Smooth muscle cell of the brain vasculature (primary cell): ENCODE data around the gene IQCB1.
"Not testable (repeated sequence)": the region's sequence is repeated elsewhere in the genome, so short reads cannot be mapped to it uniquely, and the experiment has no call there.

ENCODE experiments used
- DNase-seq: peaks from one replicate; pipeline ENCODE4 v3.0.0-alpha.2; 2012; ENCODE audit warnings: low read depth, low spot score

Gene IQCB1

DNA sequence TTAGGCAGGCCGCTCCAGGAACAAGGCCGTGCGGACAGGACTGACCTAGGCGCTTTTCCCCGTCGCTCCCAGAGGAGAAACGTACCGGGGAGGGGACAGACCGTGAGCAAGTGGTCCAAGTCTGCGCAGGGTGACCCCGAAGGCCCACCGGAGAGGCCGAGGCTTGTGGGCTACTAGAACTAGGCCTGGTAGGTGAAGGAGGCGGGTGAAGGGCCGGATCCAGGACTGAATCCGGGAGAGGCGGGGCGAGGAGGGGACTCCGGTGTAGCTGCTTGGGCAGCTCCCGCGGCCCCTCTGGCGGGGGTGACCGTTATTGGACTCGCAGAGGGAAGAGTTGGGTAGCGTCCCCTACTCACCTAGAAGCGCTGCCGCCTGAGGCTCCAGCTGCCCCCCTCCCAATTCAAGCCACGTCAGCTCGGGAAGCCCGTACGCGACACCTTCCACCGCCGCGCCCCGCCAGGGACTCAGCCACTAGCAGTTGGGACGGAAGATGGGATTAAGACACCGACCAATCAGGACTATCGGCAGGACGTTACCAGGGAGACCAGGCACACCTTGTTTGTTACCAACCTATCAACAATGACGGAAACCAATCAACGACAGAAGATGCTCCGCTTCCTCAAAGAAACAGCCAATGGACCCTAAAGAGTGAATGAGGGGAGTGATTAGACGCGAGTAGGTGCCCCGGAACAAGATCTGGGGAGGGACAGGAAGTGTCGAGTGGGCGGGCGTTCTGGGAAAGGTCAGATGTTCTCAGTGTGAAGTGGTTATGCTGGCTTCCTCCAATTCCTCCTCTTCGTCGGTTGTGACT lies 85.4 kb downstream of the IQCB1 start, which contains the start of gene GOLGB1:
GOLGB1 (minus strand) TSS at position 466 of the 811 bp plus-strand sequence. CDS start 18,770 bp downstream, outside the sequence.
- DNase-seq = peak; percentile 98

GRCh38 chr3:121748680-121749275 lies 86.1 kb downstream of the IQCB1 start:
- no peak for DNase-seq

GRCh38 chr3:121747976-121748375 lies 86.9 kb downstream of the IQCB1 start:
- DNase-seq = no peak

- not testable (repeated sequence) for DNase-seq
Measured at GRCh38 chr3:121743106-121743505, 91.8 kb downstream of the IQCB1 start.

DNA sequence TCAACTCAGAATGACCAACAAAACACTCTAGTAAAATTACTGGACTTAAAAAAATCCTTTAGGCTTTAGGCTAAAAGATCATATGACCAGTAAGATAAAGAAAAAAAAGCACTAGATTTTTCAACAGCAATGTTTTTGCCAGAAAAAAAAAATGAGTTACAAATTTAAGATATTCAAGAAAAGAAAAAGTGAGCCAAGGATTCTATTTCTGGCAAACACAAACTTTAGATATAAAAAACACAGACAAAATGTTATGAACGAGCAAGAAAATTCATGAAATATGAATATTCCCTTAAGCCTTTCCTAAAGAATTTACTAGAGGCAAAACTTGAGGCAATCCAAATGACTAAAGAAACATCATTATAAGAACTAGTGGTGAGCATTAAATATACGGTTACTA lies 94.0 kb downstream of the IQCB1 start:
- DNase-seq = no peak

- no peak for DNase-seq
Measured at GRCh38 chr3:121739902-121740301, 95.0 kb downstream of the IQCB1 start.

GRCh38 chr3:121737644-121738043 lies 97.2 kb downstream of the IQCB1 start:
- DNase-seq = no peak

DNA sequence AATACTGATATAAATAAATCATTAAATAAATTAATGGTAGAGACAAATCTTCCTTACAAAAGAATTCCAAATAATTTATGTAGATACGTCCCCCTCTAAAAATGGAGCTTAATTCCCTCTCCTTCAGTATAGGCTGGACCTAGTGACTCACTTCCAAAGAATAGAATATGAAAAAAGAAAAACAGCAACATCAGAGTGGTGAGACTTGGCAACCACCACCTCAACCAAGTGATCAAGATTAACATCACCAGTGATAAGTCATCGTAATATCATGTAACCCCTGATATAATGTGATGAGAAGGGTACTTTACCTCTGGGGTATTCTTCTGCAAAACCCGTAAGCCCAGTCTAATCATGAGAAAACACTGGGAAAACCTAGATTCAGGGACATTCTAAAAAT lies 98.7 kb downstream of the IQCB1 start:
- DNase-seq = no peak

- DNase-seq = no peak
Measured at GRCh38 chr3:121735047-121735696, 99.7 kb downstream of the IQCB1 start.

GRCh38 chr3:121730940-121731687 lies 103.7 kb downstream of the IQCB1 start:
- DNase-seq = no peak

GRCh38 chr3:121724130-121724529 lies 110.7 kb downstream of the IQCB1 start:
- DNase-seq = no peak

GRCh38 chr3:121723485-121723884 lies 111.4 kb downstream of the IQCB1 start:
- no peak for DNase-seq

DNA sequence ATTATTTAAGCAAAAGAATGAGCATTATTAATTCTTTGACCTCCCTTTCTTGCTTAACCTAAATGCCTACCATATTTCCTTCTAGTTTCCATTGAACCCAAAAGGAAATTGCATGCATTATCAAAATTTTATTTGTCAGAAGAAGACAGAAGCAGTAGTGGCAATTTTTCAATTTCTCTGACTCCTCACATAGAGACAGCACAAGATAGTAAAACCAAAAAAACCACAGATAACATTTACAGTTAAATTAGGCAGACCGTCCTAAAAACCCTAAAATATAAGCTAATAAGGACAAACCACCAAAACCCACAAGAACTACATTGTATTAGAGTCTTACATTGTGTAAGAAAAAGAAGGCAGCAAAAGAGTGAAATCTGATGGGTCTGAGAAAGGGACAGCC lies 112.4 kb downstream of the IQCB1 start:
- no peak for DNase-seq

DNA sequence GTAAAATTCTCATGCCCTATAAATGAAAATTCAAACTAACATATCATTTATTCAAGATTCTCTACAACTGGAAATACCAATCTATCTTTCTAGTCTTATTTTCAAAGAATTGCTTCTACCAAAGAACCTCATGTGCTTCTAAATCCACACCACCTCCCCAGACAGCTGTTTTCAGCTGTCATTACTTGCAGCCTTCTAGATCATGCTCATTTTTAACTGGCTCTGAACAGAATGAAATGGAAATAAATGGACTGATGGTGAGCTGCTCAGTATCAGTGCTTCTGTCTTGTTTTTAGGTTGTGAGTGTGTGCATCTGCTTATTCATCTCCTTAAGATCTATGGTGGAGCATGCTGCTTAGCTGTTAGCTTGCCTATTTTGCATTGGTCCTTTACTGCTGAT lies 114.7 kb downstream of the IQCB1 start:
- DNase-seq = no peak
